Activated T-helper 1 cell treated with anti-CD3 and anti-CD28 coated beads, Interleukin-12 subunit alpha, Interleukin-12 subunit beta, Interleukin-2, Interleukin-4 antibody, amounts not matched to agents 30 ng/mL and 10 ng/mL and 1 ng/mL, durations not matched to agents 14 hours and 24 hours and 36 hours (primary cell): ENCODE measurements around the gene TRIM33. TPM values are rescaled to one million over a fixed set of nuclear protein-coding genes. Genes with fewer than 3 reads are reported as not detected.

Experiments used
- DNase-seq: peaks from one replicate; pipeline ENCODE4 v3.0.0; 2021; ENCODE audit warnings: low spot score
- H3K27ac Mint-ChIP-seq: one replicate; pipeline ENCODE4 v1.8.0; 2021; ENCODE audit warnings: mild to moderate bottlenecking, mixed read lengths
- H3K27me3 Mint-ChIP-seq: one replicate; pipeline ENCODE4 v1.8.0; 2022; ENCODE audit warnings: mild to moderate bottlenecking, moderate library complexity, mixed read lengths; ENCODE audit not compliant: insufficient read depth
- H3K36me3 Mint-ChIP-seq: one replicate; pipeline ENCODE4 v1.8.0; 2021; ENCODE audit warnings: low read depth, mixed read lengths
- H3K4me1 Mint-ChIP-seq: one replicate; pipeline ENCODE4 v1.8.0; 2021; ENCODE audit warnings: low read depth, mixed read lengths
- H3K4me3 Mint-ChIP-seq: one replicate; pipeline ENCODE4 v1.8.0; 2021; ENCODE audit warnings: mild to moderate bottlenecking, moderate library complexity, mixed read lengths
- H3K9me3 Mint-ChIP-seq: one replicate; pipeline ENCODE4 v1.8.0; 2021; ENCODE audit warnings: mixed read lengths
- intact Hi-C: fragments of 100-400 bp; cut with micrococcal nuclease; formaldehyde crosslinking; loops from one replicate; pipeline ENCODE4 v1.15.1; 2024
- total RNA-seq: library from RNA; stranded (reverse); gene quantifications from 2 replicates; pipeline ENCODE4 v1.2.3, GENCODE V29; 2022

Gene TRIM33
- total RNA-seq, 1 donor from 2014 or later: 41.7 TPM

DNA sequence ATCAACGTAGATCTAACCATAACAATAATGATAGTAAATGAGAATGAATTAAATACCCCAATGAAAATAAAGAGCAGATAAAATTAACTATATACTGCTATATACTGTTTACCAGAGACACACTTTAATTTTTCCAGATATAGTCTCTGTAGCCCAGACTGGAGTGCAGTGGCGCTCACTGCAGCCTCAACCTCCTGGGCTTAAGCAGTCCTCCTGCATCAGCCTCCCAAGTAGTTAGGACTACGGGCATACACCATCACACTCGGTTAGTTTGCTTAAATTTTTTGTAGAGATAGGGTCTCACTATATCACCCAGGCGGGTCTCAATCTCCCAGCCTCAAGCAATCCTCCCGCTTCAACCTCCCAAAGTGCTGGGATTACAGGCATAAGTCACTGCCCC lies 37.2 kb downstream of the TRIM33 start:
- H3K4me3 Mint-ChIP-seq: no peak overlapping the region
- intact Hi-C loops: no loop called here
- H3K36me3 Mint-ChIP-seq: peaks cover 14% of the 10 kb centered on the region

DNA sequence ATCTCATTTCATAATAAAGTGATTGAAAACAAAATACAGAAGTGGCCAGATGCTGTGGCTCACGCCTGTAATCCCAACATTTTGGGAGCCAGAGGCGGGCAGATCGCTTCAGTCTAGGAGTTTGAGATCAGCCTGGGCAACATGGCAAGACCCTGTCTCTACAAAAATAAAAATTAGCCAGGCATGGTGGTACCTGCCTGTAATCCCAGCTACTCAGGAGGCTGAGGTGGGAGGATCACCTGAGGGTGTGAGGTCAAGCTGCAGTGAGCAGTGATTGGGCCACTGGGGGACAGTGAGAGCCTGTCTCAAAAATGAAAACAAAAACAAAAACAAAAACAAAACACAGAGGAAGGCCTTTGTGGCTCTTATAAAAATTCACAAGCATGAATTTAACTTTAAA lies 38.6 kb downstream of the TRIM33 start:
- Mint-ChIP-seq H3K27ac (no peak overlapping the region), H3K4me3 (no peak overlapping the region), H3K4me1 (peaks cover 32% of the 10 kb centered on the region), H3K27me3 (no peaks in the 10 kb centered on the region), H3K9me3 (no peaks in the 10 kb centered on the region), H3K36me3 (peaks cover 17% of the 10 kb centered on the region)
- intact Hi-C loops: no loop called here
- no peak for DNase-seq

More for the DNA sequence above, 37.2 kb downstream of the TRIM33 start:
- DNase-seq: no peak
- Mint-ChIP-seq H3K27me3 (no peaks in the 10 kb centered on the region), H3K27ac (no peak overlapping the region), H3K9me3 (no peaks in the 10 kb centered on the region), H3K4me1 (peaks cover 24% of the 10 kb centered on the region)

DNA sequence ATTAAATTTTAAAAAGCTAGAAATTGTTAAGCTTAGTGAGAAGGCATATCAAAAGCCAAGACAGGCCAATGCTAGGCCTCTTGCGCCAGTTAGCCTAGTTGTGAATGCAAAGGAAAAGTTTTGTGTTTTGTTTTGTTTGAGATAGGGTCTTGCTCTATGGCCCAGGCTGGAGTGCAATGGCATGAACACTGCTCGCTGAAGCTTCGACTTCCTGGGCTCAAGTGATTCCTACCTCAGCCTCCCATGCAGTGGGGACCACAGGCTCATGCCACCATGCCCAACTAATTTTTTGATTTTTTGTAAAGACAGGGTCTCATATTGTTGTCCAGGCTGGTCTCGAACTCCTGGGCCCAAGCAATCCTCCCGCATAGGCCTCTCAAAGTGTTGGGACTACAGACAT lies 40.3 kb downstream of the TRIM33 start:
- Mint-ChIP-seq H3K27me3 (no peaks in the 10 kb centered on the region), H3K27ac (no peak overlapping the region), H3K36me3 (peaks cover 17% of the 10 kb centered on the region), H3K4me3 (no peak overlapping the region), H3K4me1 (peaks cover 37% of the 10 kb centered on the region), H3K9me3 (no peaks in the 10 kb centered on the region)
- DNase-seq: no peak
- intact Hi-C loops: no loop called here

DNA sequence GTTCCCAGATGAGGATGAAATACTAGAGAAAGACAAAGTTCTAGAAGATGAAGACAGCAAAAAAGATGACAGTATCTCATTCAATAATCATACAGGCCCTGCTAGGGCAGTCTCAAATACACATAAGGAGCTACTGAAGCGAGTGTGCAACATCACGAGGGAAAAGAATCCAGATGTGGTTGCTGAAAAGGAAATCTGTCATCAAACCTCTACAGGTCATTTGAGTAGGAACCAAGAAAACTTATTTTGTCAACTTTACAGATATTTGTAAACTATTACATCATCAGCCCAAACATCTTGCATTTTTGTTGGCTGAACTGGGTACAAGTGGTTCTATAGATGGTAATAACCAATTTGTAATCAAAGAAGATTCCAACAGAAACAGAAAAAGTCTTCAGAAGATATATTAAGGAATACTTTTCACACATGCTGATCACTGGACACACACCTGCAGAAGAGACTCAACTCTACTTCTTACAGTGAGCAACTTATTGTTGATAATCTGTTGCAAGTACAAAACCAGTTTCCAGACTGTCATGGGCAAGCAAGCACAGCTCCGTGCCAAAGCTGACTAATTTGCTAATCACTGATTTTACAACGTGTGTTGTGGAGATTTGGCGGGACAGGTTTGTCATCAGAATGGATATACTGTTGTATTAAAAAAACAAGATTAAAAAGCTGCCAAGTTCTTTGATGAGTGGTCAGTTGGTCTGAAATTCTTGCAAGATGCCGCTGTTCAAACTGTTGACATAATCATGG lies 42.1 kb downstream of the TRIM33 start:
- no peak overlapping the region for H3K4me3 Mint-ChIP-seq

DNA sequence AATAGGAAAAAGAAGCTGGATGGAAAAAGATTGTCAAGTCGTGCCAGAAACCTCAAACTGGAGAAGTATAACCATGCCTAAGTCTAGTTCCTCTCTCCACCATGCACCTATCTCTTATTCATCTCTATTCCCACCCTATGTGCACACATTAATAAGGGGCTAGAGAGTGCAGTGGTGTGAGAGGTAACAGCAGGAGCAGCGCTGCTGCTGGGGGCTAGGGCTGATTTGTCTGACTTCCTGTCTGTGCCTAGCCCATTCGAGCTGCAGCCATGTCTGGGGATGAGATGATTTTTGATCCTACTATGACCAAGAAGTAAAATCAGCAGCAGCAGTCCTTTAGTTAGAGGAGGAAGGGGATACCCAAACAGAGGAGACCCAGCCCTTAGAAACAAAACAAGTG lies 43.0 kb downstream of the TRIM33 start:
- peaks cover 11% of the 10 kb centered on the region for H3K36me3 Mint-ChIP-seq
- no peaks in the 10 kb centered on the region for H3K27me3 Mint-ChIP-seq
- peaks cover 37% of the 10 kb centered on the region for H3K4me1 Mint-ChIP-seq
- H3K27ac Mint-ChIP-seq: peak overlapping the region; percentile 59
- H3K4me3 Mint-ChIP-seq: peak overlapping the region; percentile 5
- intact Hi-C loops: loop anchor here (2.0 kb wide), 1 partner anchor 43 kb away; the partner anchor contains the start of gene TRIM33
- no peaks in the 10 kb centered on the region for H3K9me3 Mint-ChIP-seq
- no peak for DNase-seq

More for the DNA sequence above, 42.1 kb downstream of the TRIM33 start:
- intact Hi-C loops: loop anchor here (2.0 kb wide), 1 partner anchor 42 kb away; the partner anchor contains the start of gene TRIM33
- H3K9me3 Mint-ChIP-seq: no peaks in the 10 kb centered on the region
- H3K4me1 Mint-ChIP-seq: peaks cover 45% of the 10 kb centered on the region
- peaks cover 16% of the 10 kb centered on the region for H3K36me3 Mint-ChIP-seq
- peak overlapping the region; percentile 59 for H3K27ac Mint-ChIP-seq
- no peaks in the 10 kb centered on the region for H3K27me3 Mint-ChIP-seq
- no peak for DNase-seq

DNA sequence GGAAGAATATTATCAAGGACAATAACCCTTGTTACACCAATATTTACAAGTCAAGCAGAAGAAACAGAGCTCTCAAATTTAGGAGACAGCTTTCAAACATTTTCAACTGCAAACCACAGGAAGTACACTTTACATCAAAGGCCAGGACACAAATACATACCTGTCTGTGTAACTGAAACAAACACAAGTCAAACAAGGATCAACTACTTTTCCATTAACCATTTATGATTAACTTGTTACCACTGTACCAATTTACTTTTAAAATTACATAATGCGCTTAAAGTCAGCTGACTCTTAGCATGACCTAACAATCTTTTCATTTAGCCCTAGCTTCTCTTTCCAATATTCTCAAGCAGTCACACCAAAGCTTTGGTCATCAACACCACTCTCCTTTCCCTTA lies 43.5 kb downstream of the TRIM33 start:
- Mint-ChIP-seq H3K4me1 (peaks cover 37% of the 10 kb centered on the region), H3K27ac (peak overlapping the region; percentile 55), H3K4me3 (no peak overlapping the region), H3K9me3 (no peaks in the 10 kb centered on the region), H3K36me3 (peaks cover 11% of the 10 kb centered on the region), H3K27me3 (no peaks in the 10 kb centered on the region)
- DNase-seq: no peak
- intact Hi-C loops: no loop called here

DNA sequence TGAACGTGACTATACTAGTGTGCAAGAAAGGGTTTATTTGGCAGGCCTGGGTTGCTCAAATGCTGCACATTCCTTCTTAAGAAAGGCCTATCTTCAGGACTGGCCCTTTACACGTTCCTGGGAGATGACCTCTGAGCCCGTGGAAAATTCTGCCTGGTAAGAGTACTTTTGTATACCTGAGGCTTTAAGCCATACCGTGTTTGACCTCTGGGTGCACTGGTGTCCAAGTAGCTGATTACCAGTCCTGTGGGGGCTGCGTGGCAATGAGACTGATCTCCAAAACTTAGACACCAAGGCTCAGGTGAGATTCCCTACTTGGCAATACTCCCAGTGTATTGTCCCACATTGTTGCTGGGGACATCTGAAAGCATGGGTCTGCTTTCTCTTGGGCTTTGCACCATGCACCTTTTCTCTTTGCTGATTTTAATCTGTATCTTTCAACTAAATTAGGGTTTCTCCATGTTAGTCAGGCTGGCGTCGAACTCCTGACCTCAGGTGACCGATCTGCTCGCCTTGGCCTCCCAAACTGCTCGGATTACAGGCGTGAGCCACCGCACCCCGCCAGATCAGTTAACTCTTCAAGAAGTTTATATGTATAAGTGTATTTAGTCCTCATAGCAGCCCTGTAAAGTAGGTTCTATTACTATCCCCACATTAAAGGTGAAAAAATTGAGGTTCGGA lies 44.5 kb downstream of the TRIM33 start:
- intact Hi-C loops: no loop called here
- H3K4me3 Mint-ChIP-seq: no peak overlapping the region
- no peak for DNase-seq
- H3K9me3 Mint-ChIP-seq: no peaks in the 10 kb centered on the region
- H3K36me3 Mint-ChIP-seq: peaks cover 13% of the 10 kb centered on the region
- no peak overlapping the region for H3K27ac Mint-ChIP-seq
- H3K27me3 Mint-ChIP-seq: no peaks in the 10 kb centered on the region
- H3K4me1 Mint-ChIP-seq: peaks cover 37% of the 10 kb centered on the region

DNA sequence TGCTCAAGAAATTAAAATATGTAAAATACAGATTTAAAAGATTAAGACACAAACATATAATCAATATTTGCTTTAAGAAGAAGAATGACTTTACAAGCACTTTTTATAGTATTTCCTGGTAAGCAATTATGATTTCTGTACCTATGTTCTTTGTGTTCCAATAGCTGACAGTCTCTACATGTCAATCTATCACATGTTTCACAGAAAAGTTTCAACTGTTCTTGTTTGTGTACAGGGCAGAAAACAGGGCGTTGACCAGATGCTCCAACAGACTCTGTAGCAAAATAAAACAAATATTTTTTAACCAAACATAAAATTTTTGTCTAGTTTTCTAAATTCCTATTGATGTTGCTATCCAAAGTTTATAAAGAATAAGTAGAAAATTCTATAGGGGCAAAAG lies 48.0 kb downstream of the TRIM33 start:
- no peak for DNase-seq
- Mint-ChIP-seq H3K4me1 (peaks cover 49% of the 10 kb centered on the region), H3K4me3 (no peak overlapping the region), H3K27me3 (no peaks in the 10 kb centered on the region), H3K27ac (no peak overlapping the region), H3K36me3 (peaks cover 36% of the 10 kb centered on the region), H3K9me3 (peaks cover 14% of the 10 kb centered on the region)
- intact Hi-C loops: no loop called here

DNA sequence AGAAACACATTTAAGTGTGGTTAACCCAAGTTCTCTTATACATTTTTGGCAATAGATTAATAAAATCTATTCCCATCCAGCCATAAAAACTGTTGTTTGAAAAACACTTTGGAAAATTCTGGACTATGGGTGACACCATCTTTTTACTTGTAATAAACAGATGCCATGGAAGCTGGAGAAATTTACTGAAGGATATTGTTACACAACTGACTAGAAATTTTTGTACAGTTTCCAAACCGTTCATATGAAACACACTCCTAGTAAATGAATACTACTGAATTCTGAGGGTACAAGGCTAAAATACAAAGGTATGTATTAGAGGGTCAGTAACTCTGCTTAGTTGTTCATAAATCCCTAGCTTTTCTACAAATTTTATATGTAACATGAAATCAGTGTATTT lies 48.7 kb downstream of the TRIM33 start:
- no peak overlapping the region for H3K4me3 Mint-ChIP-seq
- no peak for DNase-seq
- H3K27ac Mint-ChIP-seq: no peak overlapping the region
- peaks cover 45% of the 10 kb centered on the region for H3K4me1 Mint-ChIP-seq
- no peaks in the 10 kb centered on the region for H3K27me3 Mint-ChIP-seq
- peaks cover 14% of the 10 kb centered on the region for H3K9me3 Mint-ChIP-seq
- intact Hi-C loops: no loop called here
- H3K36me3 Mint-ChIP-seq: peaks cover 36% of the 10 kb centered on the region

DNA sequence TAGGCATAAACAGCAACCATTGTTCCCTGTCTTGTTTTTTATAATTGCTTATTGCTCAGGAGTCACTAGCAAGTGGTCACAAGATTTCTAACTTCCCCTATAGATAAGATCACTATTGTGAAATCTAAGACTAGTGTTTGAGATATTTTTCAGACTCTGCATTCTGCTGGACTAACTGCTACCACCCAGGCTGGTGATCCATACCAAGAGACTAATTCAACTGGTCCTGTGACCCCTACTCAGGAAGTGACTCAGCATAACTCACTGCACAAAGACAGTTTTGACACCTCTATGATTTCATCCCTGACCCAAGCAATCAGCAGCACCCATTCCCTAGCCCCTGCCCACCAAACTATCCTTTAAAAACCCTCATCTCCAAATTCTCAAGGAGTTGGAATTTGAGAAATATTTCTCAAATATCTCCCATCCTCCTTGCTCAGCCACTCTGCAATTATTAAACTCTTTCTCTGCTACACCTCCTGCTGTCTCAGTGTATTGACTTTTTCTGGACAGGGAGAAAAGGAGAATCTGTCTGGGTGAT lies 52.7 kb downstream of the TRIM33 start:
- DNase-seq: no peak
- peaks cover 49% of the 10 kb centered on the region for H3K36me3 Mint-ChIP-seq
- peaks cover 32% of the 10 kb centered on the region for H3K4me1 Mint-ChIP-seq

DNA sequence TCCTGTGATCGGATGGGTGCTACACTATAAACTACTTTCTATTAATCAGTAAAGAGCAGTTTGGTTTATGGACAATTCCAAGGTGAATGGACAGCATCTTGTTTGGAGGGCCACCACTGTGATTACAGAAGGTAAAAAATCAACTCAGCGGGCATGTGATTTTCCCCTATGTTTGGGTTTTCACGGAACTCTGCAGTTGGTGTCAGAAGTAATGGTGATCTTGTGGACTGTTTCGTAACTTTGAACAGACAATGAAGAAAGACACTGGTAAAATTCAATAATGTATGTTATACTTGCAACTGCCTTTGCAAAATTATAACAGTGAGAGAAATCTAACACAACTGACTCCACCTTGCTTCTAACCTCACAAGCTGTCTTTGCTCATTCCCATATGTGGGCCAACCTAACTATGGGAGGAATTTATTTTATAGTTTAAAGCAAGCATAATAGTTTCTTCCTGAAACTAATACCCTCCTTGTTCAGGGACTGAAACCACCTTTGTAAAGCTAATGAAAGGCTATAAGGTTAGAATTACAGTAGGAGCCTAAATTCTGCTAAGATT lies 53.2 kb downstream of the TRIM33 start:
- Mint-ChIP-seq H3K9me3 (peaks cover 14% of the 10 kb centered on the region), H3K36me3 (peaks cover 54% of the 10 kb centered on the region), H3K4me1 (peaks cover 32% of the 10 kb centered on the region), H3K4me3 (no peak overlapping the region), H3K27ac (peak overlapping the region; percentile 57), H3K27me3 (no peaks in the 10 kb centered on the region)
- DNase-seq: no peak
- intact Hi-C loops: no loop called here

More for the DNA sequence above, 52.7 kb downstream of the TRIM33 start:
- intact Hi-C loops: no loop called here
- H3K27me3 Mint-ChIP-seq: no peaks in the 10 kb centered on the region
- H3K4me3 Mint-ChIP-seq: peak overlapping the region; percentile 6
- peak overlapping the region; percentile 57 for H3K27ac Mint-ChIP-seq
- peaks cover 14% of the 10 kb centered on the region for H3K9me3 Mint-ChIP-seq

DNA sequence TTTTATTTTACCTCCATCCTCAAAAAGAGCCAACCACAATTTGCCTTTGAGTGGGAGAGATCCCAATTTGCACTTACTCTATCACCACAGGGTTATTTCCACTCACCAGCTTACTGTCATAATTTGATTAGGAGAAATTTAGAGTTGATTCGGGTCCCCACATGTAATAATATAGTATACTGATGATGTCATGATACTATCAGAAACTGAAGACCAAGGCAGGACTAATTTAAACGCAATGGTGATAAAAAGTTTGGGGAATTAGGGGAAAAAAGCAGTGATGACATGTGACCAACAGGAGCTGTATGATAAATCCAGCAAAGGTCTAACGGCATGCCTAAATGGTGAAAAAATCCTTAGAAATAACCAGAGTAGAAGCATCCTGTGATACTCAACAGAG lies 54.4 kb downstream of the TRIM33 start:
- H3K36me3 Mint-ChIP-seq: peaks cover 54% of the 10 kb centered on the region
- H3K9me3 Mint-ChIP-seq: peaks cover 14% of the 10 kb centered on the region
- no peak overlapping the region for H3K27ac Mint-ChIP-seq
- H3K4me1 Mint-ChIP-seq: peaks cover 32% of the 10 kb centered on the region
- no peak overlapping the region for H3K4me3 Mint-ChIP-seq
- no peaks in the 10 kb centered on the region for H3K27me3 Mint-ChIP-seq
- DNase-seq: no peak
- intact Hi-C loops: no loop called here
